GM12878 (cell line): ENCODE measurements around the gene LNPK.

ENCODE experiments used
- ATF3 ChIP-seq: IDR thresholded peaks from 2 replicates; pipeline ENCODE4 v1.6.1; 2011; ENCODE audit warnings: low read depth, mild to moderate bottlenecking, low read length, moderate library complexity, borderline replicate concordance; ENCODE audit errors: extremely low read depth
- NFIC ChIP-seq: IDR thresholded peaks from 2 replicates; pipeline ENCODE4 v1.6.1; 2012; ENCODE audit warnings: low read depth, mild to moderate bottlenecking, inconsistent platforms, low read length, moderate library complexity
- POLR2A ChIP-seq: IDR thresholded peaks from 2 replicates; pipeline ENCODE4 v1.6.1; 2011; ENCODE audit warnings: low read depth, mild to moderate bottlenecking, low read length
- POLR2AphosphoS5 ChIP-seq: IDR thresholded peaks from 2 replicates; pipeline ENCODE4 v1.6.1; 2011; ENCODE audit warnings: mild to moderate bottlenecking, low read length, inconsistent platforms
- PRDM15 ChIP-seq: fragments of 450-650 bp; formaldehyde crosslinking; IDR thresholded peaks from 2 replicates; pipeline ENCODE4 v1.4.0; 2020; ENCODE audit warnings: mild to moderate bottlenecking, moderate library complexity
- ZNF24 ChIP-seq: fragments of 450-650 bp; IDR thresholded peaks from 2 replicates; pipeline ENCODE4 v1.6.1; 2017; ENCODE audit warnings: antibody characterized with exemption, mild to moderate bottlenecking
- ZZZ3 ChIP-seq: IDR thresholded peaks from 2 replicates; pipeline ENCODE4 v1.6.1; 2011; ENCODE audit warnings: low read depth; ENCODE audit not compliant: control insufficient read depth, insufficient read length
- TF ChIP-seq, protein P1 (sequence below), 3 experiments: IDR thresholded peaks in 2 of 3; conservative IDR thresholded peaks in 1 of 3; 2 replicates each; pipeline ENCODE4 v1.5.1; 2011; ENCODE audit warnings: low read depth in 3 of 3, low read length in 3 of 3, mild to moderate bottlenecking in 3 of 3, control low read depth in 2 of 3, moderate library complexity in 2 of 3, inconsistent platforms in 1 of 3, mixed read lengths in 1 of 3; ENCODE audit not compliant: control insufficient read depth in 2 of 3, insufficient read depth in 1 of 3; ENCODE audit errors: extremely low read depth in 1 of 3

DNA sequence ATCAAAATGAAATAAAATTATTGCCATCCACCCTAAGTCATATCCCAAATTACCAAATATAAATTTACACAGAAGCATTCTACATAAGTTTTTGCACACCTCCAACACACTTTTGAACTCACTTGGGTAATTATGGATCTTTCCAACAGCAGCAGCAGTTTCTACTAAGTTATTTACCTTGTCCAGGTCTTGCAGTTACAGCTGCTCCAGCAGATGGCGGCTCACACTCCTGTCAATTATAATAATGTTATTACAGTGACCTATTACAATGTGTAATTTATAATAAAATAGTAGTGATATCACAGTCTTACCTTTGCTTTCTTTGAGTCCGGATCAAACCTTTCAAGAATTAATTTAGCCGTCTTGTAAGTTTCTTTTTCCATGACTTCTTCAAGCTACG lies 37.9 kb downstream of the LNPK start:
- no peak for TF ChIP-seq ZZZ3
- TF ChIP-seq, protein P1, sequence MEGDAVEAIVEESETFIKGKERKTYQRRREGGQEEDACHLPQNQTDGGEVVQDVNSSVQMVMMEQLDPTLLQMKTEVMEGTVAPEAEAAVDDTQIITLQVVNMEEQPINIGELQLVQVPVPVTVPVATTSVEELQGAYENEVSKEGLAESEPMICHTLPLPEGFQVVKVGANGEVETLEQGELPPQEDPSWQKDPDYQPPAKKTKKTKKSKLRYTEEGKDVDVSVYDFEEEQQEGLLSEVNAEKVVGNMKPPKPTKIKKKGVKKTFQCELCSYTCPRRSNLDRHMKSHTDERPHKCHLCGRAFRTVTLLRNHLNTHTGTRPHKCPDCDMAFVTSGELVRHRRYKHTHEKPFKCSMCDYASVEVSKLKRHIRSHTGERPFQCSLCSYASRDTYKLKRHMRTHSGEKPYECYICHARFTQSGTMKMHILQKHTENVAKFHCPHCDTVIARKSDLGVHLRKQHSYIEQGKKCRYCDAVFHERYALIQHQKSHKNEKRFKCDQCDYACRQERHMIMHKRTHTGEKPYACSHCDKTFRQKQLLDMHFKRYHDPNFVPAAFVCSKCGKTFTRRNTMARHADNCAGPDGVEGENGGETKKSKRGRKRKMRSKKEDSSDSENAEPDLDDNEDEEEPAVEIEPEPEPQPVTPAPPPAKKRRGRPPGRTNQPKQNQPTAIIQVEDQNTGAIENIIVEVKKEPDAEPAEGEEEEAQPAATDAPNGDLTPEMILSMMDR (IDR thresholded peaks at IDR 0.05 in 2 of 3, conservative IDR thresholded peaks at IDR 0.05 in 1 of 3; ENCODE audit: control insufficient read depth in 2 of 3, extremely low read depth in 1 of 3, insufficient read depth in 1 of 3, low read depth in 3 of 3, low read length in 3 of 3) = no peak
- TF ChIP-seq POLR2A = no peak
- no peak for TF ChIP-seq NFIC
- no peak for TF ChIP-seq POLR2AphosphoS5
- TF ChIP-seq ZNF24 = no peak
- no peak for TF ChIP-seq ATF3
- TF ChIP-seq PRDM15 = no peak
